Immature natural killer cell (primary cell): ENCODE measurements around the gene CDK14. TPM values are rescaled to one million over a fixed set of nuclear protein-coding genes. Genes with fewer than 3 reads are reported as not detected.

ENCODE experiments used
- DNase-seq, 3 donors: peaks; one replicate each; pipeline ENCODE4 v3.0.0; 2022; ENCODE audit warnings: mixed read lengths in 1 of 3
- H3K27ac Mint-ChIP-seq, 6 donors: one replicate each; pipeline ENCODE4 v1.8.0; 2020; ENCODE audit warnings: mixed read lengths in 6 of 6, mild to moderate bottlenecking in 5 of 6, inconsistent platforms in 4 of 6, moderate library complexity in 3 of 6
- H3K27me3 Mint-ChIP-seq, 3 donors: one replicate each; pipeline ENCODE4 v1.8.0; 2020 to 2021; ENCODE audit warnings: low read depth in 3 of 3, mild to moderate bottlenecking in 3 of 3, mixed read lengths in 3 of 3, moderate library complexity in 3 of 3, inconsistent platforms in 1 of 3
- H3K36me3 Mint-ChIP-seq, 3 donors: one replicate each; pipeline ENCODE4 v1.8.0; 2020; ENCODE audit warnings: mixed read lengths in 3 of 3, inconsistent platforms in 2 of 3, mild to moderate bottlenecking in 2 of 3
- H3K4me1 Mint-ChIP-seq, 2 donors: one replicate each; pipeline ENCODE4 v1.8.0; 2020; ENCODE audit warnings: inconsistent platforms in 2 of 2, mild to moderate bottlenecking in 2 of 2, mixed read lengths in 2 of 2, moderate library complexity in 1 of 2
- H3K4me3 Mint-ChIP-seq, 5 donors: one replicate each; pipeline ENCODE4 v1.8.0; 2020; ENCODE audit warnings: mild to moderate bottlenecking in 5 of 5, mixed read lengths in 5 of 5, inconsistent platforms in 3 of 5, moderate library complexity in 3 of 5
- H3K9me3 Mint-ChIP-seq, 6 donors: one replicate each; pipeline ENCODE4 v1.8.0; 2020; ENCODE audit warnings: mild to moderate bottlenecking in 6 of 6, mixed read lengths in 6 of 6, inconsistent platforms in 4 of 6, moderate library complexity in 3 of 6
- polyA plus RNA-seq, 3 donors: library from polyadenylated mRNA; unstranded; fragments of 300-500 nt; fragmentation: Illumina TruSeq; gene quantifications; one replicate each; pipeline ENCODE4 v1.2.3, GENCODE V29; 2021

The CDK14 gene
- polyA plus RNA-seq, 3 donors from 2014 or later: 0.22 TPM; not detected in 2

DNA sequence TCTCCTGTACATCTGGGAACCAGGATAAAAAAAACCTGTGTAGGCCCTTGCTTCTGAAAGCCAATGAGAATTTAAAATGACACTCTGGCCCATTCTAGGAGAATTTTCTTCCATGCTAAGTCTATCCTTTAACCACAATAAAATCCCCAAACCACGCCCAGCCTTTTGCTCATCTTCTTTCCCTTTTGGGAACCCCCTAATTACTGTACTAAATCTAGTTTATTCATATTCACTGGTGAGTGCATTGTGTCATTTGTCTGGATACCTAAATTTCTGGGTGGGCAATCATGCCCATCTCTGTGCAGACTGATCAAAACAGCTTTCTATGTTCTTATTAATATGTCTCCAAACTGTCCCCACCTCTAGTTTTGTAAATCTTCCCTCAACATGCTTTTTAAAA lies 11.7 kb upstream of the CDK14 start:
- DNase-seq: no peak
- no peak overlapping the region for H3K27ac Mint-ChIP-seq
- H3K36me3 Mint-ChIP-seq: peaks cover 0 to 3% (median 0%) of the 10 kb centered on the region in 3 donors
- H3K9me3 Mint-ChIP-seq: peaks cover 0 to 17% (median 3%) of the 10 kb centered on the region in 6 donors
- no peak overlapping the region for H3K4me3 Mint-ChIP-seq
- no peaks in the 10 kb centered on the region for H3K27me3 Mint-ChIP-seq
- no peaks in the 10 kb centered on the region for H3K4me1 Mint-ChIP-seq

GRCh38 chr7:90586091-90586490 lies 10.0 kb upstream of the CDK14 start:
- Mint-ChIP-seq H3K4me3 (no peak overlapping the region), H3K27ac (no peak overlapping the region), H3K4me1 (no peaks in the 10 kb centered on the region), H3K9me3 (peaks cover 0 to 17% (median 3%) of the 10 kb centered on the region in 6 donors), H3K36me3 (peaks cover 0 to 3% (median 0%) of the 10 kb centered on the region in 3 donors), H3K27me3 (no peaks in the 10 kb centered on the region)
- no peak for DNase-seq

DNA sequence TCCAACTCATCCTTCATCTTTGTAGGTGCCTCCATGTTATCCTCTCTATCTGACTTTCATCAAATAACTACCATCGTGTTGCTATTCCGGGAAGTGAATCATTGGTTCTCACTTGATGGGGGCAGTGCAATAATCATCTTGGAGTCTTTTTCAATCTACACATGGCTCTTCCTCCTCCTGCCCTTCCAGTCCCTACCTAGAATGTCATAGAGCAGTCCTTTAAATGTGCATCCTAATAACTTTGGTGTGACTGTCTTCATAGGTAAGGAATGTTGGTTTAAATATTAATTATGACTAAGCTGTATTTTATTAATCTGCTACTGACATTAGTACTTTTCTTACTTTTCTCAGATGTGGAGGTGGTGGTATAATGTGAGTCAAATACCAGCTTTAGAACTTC lies 8.4 kb upstream of the CDK14 start:
- Mint-ChIP-seq H3K4me1 (no peaks in the 10 kb centered on the region), H3K4me3 (no peak overlapping the region)

GRCh38 chr7:90592033-90592432 lies 4.1 kb upstream of the CDK14 start:
- Mint-ChIP-seq H3K9me3 (peaks cover 0 to 7% (median 0%) of the 10 kb centered on the region in 6 donors), H3K27me3 (peaks cover 1 to 5% (median 3%) of the 10 kb centered on the region in 3 donors), H3K4me3 (no peak overlapping the region), H3K4me1 (peaks cover 9 to 12% of the 10 kb centered on the region in 2 donors), H3K27ac (no peak overlapping the region), H3K36me3 (peaks cover 0 to 3% (median 0%) of the 10 kb centered on the region in 3 donors)
- DNase-seq: no peak

More for the DNA sequence above, 8.4 kb upstream of the CDK14 start:
- no peak for DNase-seq
- Mint-ChIP-seq H3K36me3 (peaks cover 0 to 3% (median 0%) of the 10 kb centered on the region in 3 donors), H3K9me3 (peaks cover 0 to 17% (median 3%) of the 10 kb centered on the region in 6 donors), H3K27me3 (no peaks in the 10 kb centered on the region), H3K27ac (no peak overlapping the region)

DNA sequence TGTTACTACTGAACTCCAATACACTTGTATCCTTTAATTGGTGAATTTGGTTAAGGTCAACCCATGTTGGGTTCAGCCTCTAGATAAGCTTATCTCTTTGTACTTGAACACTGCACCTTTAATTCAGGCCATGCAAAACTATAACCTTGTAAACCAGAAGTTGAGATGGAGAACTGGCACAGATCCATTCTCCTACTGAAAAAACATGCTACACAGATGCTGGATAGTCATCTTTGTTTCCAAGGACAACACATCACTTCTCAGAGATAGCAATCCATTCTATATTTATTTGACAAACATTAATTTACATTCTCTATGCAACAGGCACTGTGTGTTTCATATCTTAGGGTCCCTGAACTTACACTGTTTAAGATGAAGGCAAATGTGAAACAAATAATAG lies 2.9 kb upstream of the CDK14 start:
- DNase-seq: no peak
- Mint-ChIP-seq H3K4me1 (peaks cover 14 to 19% of the 10 kb centered on the region in 2 donors), H3K4me3 (no peak overlapping the region), H3K36me3 (no peaks in the 10 kb centered on the region), H3K27me3 (peaks cover 3 to 15% (median 7%) of the 10 kb centered on the region in 3 donors), H3K9me3 (peaks cover 0 to 10% (median under 1%) of the 10 kb centered on the region in 6 donors), H3K27ac (no peak overlapping the region)

DNA sequence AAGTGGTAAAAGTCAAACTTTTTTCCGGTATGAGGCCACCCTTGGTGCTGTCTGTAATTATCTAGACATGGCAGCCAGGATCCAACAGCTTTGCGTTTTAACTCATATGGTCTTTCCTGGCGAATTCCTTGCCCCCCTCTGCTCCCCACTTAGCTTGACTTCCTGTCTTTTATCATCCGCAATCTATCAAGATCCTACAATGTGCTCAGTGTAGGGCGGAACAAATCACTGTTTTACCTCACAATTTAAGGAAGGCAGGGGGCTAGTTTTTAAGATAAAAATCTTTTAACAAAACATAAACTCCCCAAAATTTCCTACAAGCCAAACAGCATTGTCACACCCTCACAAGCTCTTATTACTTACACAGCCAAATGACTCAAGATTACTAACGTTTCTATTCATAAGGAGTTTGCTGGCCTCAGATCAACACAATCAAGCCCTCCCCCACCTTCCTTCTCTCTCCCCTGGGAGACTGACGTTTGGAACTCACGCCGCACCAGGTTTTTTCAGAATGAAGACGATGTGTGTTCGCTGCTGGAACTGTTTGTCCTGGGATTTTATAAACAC lies 1.3 kb upstream of the CDK14 start:
- Mint-ChIP-seq H3K9me3 (peaks cover 0 to 16% (median under 1%) of the 10 kb centered on the region in 6 donors), H3K36me3 (no peaks in the 10 kb centered on the region), H3K4me3 (peak overlapping the region; percentile 19 to 72 (median 66)), H3K27me3 (peaks cover 3 to 25% (median 10%) of the 10 kb centered on the region in 3 donors), H3K4me1 (peaks cover 14 to 19% of the 10 kb centered on the region in 2 donors), H3K27ac (no peak overlapping the region)
- DNase-seq: no peak

GRCh38 chr7:90595342-90595800 lies 750 bp upstream of the CDK14 start:
- Mint-ChIP-seq H3K4me3 (peak overlapping the region; percentile 65 to 72 (median 67)), H3K27me3 (peaks cover 3 to 25% (median 10%) of the 10 kb centered on the region in 3 donors), H3K9me3 (peaks cover 0 to 16% (median under 1%) of the 10 kb centered on the region in 6 donors), H3K4me1 (peaks cover 14 to 19% of the 10 kb centered on the region in 2 donors), H3K36me3 (no peaks in the 10 kb centered on the region), H3K27ac (no peak overlapping the region)
- no peak for DNase-seq

DNA sequence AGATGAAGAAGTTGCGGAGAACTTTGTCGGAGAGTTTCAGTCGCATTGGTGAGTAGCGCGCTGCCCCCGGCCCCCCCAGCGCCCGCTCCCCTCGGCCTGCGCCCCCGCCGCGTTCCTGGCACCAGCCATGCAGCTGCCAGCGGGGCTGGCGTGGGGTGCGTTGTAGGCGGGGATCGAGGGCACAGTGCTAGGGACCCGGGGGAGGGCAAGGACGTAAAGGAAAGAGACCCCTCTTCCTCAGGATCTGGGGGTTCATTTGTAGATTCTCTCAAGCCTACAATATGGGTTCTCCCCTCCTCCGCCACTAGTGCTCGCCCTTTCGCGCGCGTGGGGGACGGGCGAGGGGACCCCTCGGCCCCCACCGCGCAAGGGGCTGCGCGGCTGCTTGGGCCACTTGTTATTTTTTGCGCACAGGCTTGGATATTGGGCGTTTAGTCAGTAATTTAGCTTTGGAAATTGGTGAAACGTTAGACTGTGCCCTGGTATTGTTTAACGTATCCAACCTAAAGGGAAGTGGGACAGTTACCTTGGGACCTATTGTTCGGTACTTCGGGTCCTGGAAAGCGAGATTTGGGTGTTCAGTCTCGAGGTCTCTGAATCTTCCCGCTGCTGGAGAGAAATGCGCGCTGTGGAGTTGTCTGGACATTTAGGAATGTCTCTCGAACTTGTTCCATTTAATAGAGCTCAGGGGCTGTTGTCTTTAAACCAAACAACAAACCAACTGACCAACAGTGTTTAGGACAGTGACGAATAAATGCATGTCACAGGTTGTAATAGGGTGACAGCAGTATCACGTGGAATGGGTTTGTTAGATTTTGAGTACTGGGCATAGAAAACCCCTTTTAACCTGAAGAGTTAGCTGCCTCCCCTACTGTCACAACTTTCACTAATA lies 796 bp downstream of the CDK14 start:
- Mint-ChIP-seq H3K4me3 (peak overlapping the region; percentile 48 to 71 (median 65)), H3K9me3 (peaks cover 0 to 16% (median under 1%) of the 10 kb centered on the region in 6 donors), H3K36me3 (no peaks in the 10 kb centered on the region), H3K4me1 (peaks cover 14 to 19% of the 10 kb centered on the region in 2 donors), H3K27ac (no peak overlapping the region), H3K27me3 (peaks cover 3 to 25% (median 10%) of the 10 kb centered on the region in 3 donors)
- DNase-seq: no peak

DNA sequence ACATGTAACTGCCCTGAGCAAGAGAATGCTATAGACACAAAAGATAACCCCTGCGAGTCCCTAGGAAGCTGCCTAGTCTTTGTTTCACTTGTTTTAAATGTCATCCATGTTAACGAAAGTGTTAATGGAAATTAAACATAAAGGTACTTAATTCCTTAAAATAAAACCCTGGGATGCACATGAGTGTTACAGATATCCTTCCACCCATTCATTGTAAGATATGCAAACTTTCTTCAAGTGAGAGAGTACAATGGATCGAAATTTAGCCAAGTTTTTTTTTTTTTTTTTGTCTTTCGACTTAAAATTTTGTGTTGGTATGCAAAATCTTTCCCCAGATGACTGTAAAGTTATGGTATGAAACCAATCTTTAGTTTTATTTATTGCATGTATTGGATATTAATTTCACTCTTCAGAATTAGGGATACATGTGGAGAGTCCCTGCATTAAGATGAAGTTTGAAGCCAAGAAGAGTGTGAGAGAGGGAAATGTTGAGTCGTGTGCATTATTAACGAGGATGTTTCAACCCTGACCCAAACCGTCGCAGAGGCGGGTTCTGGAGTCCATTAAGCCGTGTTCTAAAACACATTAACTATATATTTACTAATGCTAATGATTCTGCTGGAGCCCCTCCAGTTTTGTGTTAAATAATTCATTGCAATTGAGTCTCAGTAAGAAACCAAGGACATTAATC lies 1.6 kb downstream of the CDK14 start:
- Mint-ChIP-seq H3K36me3 (no peaks in the 10 kb centered on the region), H3K27me3 (peaks cover 3 to 25% (median 10%) of the 10 kb centered on the region in 3 donors), H3K27ac (no peak overlapping the region), H3K4me1 (peaks cover 14 to 19% of the 10 kb centered on the region in 2 donors), H3K4me3 (peak overlapping the region; percentile 14 to 71 (median 54)), H3K9me3 (peaks cover 0 to 16% (median under 1%) of the 10 kb centered on the region in 6 donors)
- no peak for DNase-seq

DNA sequence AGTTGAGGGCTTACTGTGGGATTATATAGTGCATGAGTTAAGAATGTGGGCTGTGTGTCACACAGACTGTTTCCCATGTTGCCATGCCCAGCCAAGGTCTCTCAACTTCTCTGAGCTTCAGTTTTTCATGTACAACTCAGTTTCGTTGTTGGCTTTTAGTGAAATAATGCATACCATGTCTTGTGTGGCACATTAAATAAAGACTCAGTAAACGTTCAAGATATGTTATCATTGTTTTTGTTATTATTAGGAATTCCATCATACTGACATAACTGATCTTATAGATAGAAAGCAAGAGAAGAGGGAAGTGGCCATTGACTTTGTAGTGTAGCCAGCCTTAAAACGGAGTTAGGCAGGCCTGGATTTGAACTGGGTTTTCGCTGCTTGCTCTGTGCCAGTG lies 2.9 kb downstream of the CDK14 start:
- peaks cover 14 to 19% of the 10 kb centered on the region in 2 donors for H3K4me1 Mint-ChIP-seq
- H3K27me3 Mint-ChIP-seq: peaks cover 3 to 25% (median 10%) of the 10 kb centered on the region in 3 donors
- no peak overlapping the region for H3K27ac Mint-ChIP-seq
- no peaks in the 10 kb centered on the region for H3K36me3 Mint-ChIP-seq
- DNase-seq: no peak
- no peak overlapping the region for H3K4me3 Mint-ChIP-seq
- H3K9me3 Mint-ChIP-seq: peaks cover 0 to 16% (median under 1%) of the 10 kb centered on the region in 6 donors

- no peak overlapping the region for H3K4me3 Mint-ChIP-seq
- H3K27me3 Mint-ChIP-seq: peaks cover 3 to 25% (median 10%) of the 10 kb centered on the region in 3 donors
- no peaks in the 10 kb centered on the region for H3K36me3 Mint-ChIP-seq
- H3K4me1 Mint-ChIP-seq: peaks cover 11 to 15% of the 10 kb centered on the region in 2 donors
- no peak for DNase-seq
- no peak overlapping the region for H3K27ac Mint-ChIP-seq
- H3K9me3 Mint-ChIP-seq: peaks cover 0 to 12% (median under 1%) of the 10 kb centered on the region in 6 donors
These were observed 3.9 kb downstream of the CDK14 start for GRCh38 chr7:90599892-90600555.

GRCh38 chr7:90602303-90602702 lies 6.2 kb downstream of the CDK14 start:
- Mint-ChIP-seq H3K27ac (no peak overlapping the region), H3K4me1 (peaks cover 2 to 4% of the 10 kb centered on the region in 2 donors), H3K36me3 (no peaks in the 10 kb centered on the region), H3K27me3 (peaks cover 0 to 17% (median 6%) of the 10 kb centered on the region in 3 donors), H3K4me3 (no peak overlapping the region), H3K9me3 (peaks cover 0 to 6% (median under 1%) of the 10 kb centered on the region in 6 donors)
- DNase-seq: no peak

- no peak for DNase-seq
- Mint-ChIP-seq H3K9me3 (peaks cover 0 to 5% (median 0%) of the 10 kb centered on the region in 6 donors), H3K4me1 (no peaks in the 10 kb centered on the region), H3K36me3 (no peaks in the 10 kb centered on the region), H3K27ac (no peak overlapping the region), H3K4me3 (no peak overlapping the region), H3K27me3 (peaks cover 0 to 9% (median 3%) of the 10 kb centered on the region in 3 donors)
These were observed 7.2 kb downstream of the CDK14 start for GRCh38 chr7:90603346-90603745.
